ENCODE measurements around the gene PDK2. TPM values are rescaled to one million over a fixed set of nuclear protein-coding genes. Genes with fewer than 3 reads are reported as not detected.

Gene PDK2
- total and polyA plus RNA-seq, 5 experiments from 2014 or later, result 27.9 to 47.4 (median 44.4) TPM

- H3K4me3 Mint-ChIP-seq, result peak overlapping the region in 9 of 10 donors; percentile 52 to 87 (median 72)
These were observed 22.3 kb downstream of the PDK2 start for GRCh38 chr17:50117202-50118051.

GRCh38 chr17:50118076-50118827 is 23.1 kb downstream of the PDK2 start:
- DNase-seq (no peak), ATAC-seq (no peak)
- H3K36me3 Mint-ChIP-seq, result no peaks in the 10 kb centered on the region
- no peaks in the 10 kb centered on the region for H3K9me3 Mint-ChIP-seq
- H3K4me1 Mint-ChIP-seq, result peaks cover 11 to 19% (median 17%) of the 10 kb centered on the region in 4 donors
- POLR2A ChIA-PET, result interaction anchor here (1.4 to 1.5 kb wide), 2 partner anchors 23 to 29 kb away, joined by 4 to 7 read pairs; no protein-coding TSS in a partner anchor
- H3K27me3 Mint-ChIP-seq, result peaks cover 22 to 73% (median 50%) of the 10 kb centered on the region in 5 donors
- no peak overlapping the region for H3K27ac Mint-ChIP-seq
- H3K4me3 Mint-ChIP-seq, result peak overlapping the region in 6 of 10 donors; percentile 3 to 67 (median 20)

More at GRCh38 chr17:50117202-50118051, 22.3 kb downstream of the PDK2 start:
- Mint-ChIP-seq H3K36me3 (no peaks in the 10 kb centered on the region), H3K27ac (no peak overlapping the region), H3K27me3 (peaks cover 22 to 67% (median 45%) of the 10 kb centered on the region in 5 donors), H3K9me3 (no peaks in the 10 kb centered on the region), H3K4me1 (peaks cover 11 to 19% (median 17%) of the 10 kb centered on the region in 4 donors)
- DNase-seq (peak in 9 of 10 donors; percentile 49 to 77 (median 64)), ATAC-seq (peak; percentile 96 to 98)
- POLR2A ChIA-PET, result interaction anchor here (0.9 to 1.5 kb wide), 4 partner anchors 13 to 30 kb away, joined by 3 to 8 read pairs (median 6); partner anchors contain the start of gene SAMD14

- peak overlapping the region in 3 of 10 donors; percentile 3 to 7 (median 6) for H3K4me3 Mint-ChIP-seq
These were observed 23.7 kb downstream of the PDK2 start for GRCh38 chr17:50118828-50119218.

DNA sequence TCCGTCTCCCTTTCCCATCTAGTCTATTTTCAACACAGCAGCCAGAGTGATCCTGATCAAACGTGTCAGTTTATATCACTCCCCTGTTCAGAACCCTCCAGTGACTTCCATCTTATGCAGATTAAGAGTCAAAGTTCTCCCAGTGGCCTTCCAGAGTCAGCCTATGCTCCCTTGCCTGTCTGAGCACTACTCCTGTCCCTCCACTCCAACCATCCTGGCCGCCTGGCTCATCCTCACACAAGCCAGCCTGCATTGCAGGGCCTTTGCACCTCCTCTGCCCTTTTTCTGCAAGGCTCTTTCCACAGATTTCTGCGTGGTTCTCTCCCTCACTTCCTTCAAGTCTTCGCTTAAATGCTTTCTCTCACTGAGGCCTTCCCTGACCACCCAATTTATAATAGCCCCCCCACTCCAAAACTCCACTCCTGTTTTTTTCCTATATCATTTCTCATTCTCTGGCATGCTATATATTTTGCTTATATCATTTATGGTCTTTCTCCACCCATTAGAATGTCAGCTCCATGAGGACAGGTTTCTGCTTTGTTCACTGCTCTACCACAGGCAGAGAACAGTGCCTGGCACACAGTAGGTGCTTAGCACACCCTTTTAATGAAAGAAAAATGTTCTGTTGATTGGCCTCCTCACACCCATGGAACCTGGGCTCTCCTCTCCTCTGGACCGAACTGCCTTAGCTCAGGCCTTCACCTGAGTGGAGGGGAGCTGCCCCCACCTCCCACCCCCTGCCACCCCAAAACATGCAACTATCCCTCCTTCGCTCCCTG is 25.5 kb downstream of the PDK2 start:
- Mint-ChIP-seq H3K27me3 (peaks cover 18 to 63% (median 43%) of the 10 kb centered on the region in 5 donors), H3K4me1 (peaks cover 7 to 13% (median 10%) of the 10 kb centered on the region in 4 donors), H3K9me3 (no peaks in the 10 kb centered on the region), H3K27ac (no peak overlapping the region), H3K36me3 (no peaks in the 10 kb centered on the region), H3K4me3 (peak overlapping the region in 1 of 10 donors; percentile 25)
- DNase-seq, result no peak
- ATAC-seq, result no peak
- POLR2A ChIA-PET, result no interaction called here

More at GRCh38 chr17:50118828-50119218, 23.7 kb downstream of the PDK2 start:
- no peak overlapping the region for H3K27ac Mint-ChIP-seq
- H3K27me3 Mint-ChIP-seq, result peaks cover 22 to 73% (median 50%) of the 10 kb centered on the region in 5 donors
- DNase-seq (no peak), ATAC-seq (no peak)
- no peaks in the 10 kb centered on the region for H3K9me3 Mint-ChIP-seq
- peaks cover 11 to 19% (median 17%) of the 10 kb centered on the region in 4 donors for H3K4me1 Mint-ChIP-seq
- POLR2A ChIA-PET, result no interaction called here
- H3K36me3 Mint-ChIP-seq, result no peaks in the 10 kb centered on the region

DNA sequence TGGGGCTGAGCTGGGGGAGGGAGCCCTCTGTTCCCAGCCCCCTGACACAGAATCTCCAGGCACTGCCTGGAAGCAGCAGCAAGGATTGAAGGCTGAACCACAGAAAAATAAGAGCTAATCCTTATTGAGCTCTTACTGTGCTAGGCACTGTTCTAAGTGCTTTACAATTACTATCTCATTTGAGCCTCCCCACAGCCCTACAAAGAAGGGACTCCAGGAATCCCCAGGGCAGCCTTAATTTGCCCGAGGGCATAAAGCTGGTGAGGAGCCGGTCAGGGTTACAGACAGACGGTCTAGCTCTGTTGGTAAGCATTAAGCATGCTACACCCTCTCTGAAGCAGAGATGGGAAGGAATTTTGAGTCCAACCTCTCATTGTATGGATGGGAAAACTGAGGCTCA is 27.8 kb downstream of the PDK2 start:
- Mint-ChIP-seq H3K4me1 (peaks cover 0 to 8% (median 4%) of the 10 kb centered on the region in 4 donors), H3K4me3 (no peak overlapping the region), H3K27me3 (peaks cover 11 to 44% (median 32%) of the 10 kb centered on the region in 5 donors), H3K27ac (no peak overlapping the region), H3K36me3 (no peaks in the 10 kb centered on the region), H3K9me3 (no peaks in the 10 kb centered on the region)
- no peak for DNase-seq
- ATAC-seq, result no peak
- POLR2A ChIA-PET, result no interaction called here

- no peak for DNase-seq
- POLR2A ChIA-PET, result interaction anchor here (1.1 kb wide), 1 partner anchor 15 kb away, joined by 3 read pairs; no protein-coding TSS in a partner anchor
- Mint-ChIP-seq H3K4me3 (no peak overlapping the region), H3K4me1 (peaks cover 4 to 13% (median 11%) of the 10 kb centered on the region in 4 donors), H3K27ac (peak overlapping the region in 1 of 10 donors; percentile 61), H3K27me3 (peaks cover 13 to 49% (median 29%) of the 10 kb centered on the region in 5 donors), H3K36me3 (peaks cover 0 to 2% (median 0%) of the 10 kb centered on the region in 3 donors), H3K9me3 (no peaks in the 10 kb centered on the region)
- no peak for ATAC-seq
These were observed 28.6 kb downstream of the PDK2 start for GRCh38 chr17:50123649-50124349.

- ATAC-seq, result no peak
- H3K27me3 Mint-ChIP-seq, result peaks cover 6 to 38% (median 19%) of the 10 kb centered on the region in 5 donors
- POLR2A ChIA-PET, result interaction anchor here (0.7 kb wide), 1 partner anchor 23 kb away, joined by 3 read pairs; no protein-coding TSS in a partner anchor
- H3K27ac Mint-ChIP-seq, result no peak overlapping the region
- no peaks in the 10 kb centered on the region for H3K9me3 Mint-ChIP-seq
- H3K4me3 Mint-ChIP-seq, result no peak overlapping the region
- H3K36me3 Mint-ChIP-seq, result peaks cover 0 to 2% (median 0%) of the 10 kb centered on the region in 3 donors
- H3K4me1 Mint-ChIP-seq, result peaks cover 5 to 20% (median 16%) of the 10 kb centered on the region in 4 donors
- no peak for DNase-seq
These were observed 30.4 kb downstream of the PDK2 start for GRCh38 chr17:50125420-50125997.

DNA sequence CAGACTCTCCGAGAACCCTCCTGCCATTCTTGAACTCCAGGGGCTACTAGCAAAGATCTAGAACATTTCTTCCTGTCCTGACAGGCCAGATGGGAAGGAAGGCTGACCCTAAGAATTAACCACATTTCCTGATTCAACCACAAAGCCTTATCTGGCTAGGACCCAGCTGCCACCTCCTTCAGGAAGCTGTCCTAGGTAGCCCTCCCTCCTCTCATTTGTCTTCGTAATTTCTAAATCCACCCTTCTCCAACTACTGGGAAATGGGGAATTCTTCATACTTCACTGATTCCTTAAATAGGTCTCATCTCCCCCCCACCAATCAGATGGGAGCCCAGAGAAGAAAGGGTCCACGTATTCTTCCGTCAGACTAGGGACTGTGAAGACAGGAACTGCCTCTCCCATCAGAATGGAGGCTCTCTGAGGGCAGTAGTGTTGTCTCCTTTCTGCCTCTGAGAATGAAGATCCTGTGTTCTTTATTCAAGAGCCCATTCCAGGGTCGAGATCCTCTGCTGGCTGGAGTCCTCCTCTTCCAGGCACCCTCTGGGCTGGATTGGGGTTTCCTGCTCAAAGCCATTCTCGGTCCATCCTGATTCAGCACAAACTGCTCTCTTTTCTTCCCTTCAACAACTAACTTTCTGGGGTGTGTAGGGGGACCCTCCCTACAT is 32.7 kb downstream of the PDK2 start:
- ATAC-seq (no peak), DNase-seq (no peak)
- H3K9me3 Mint-ChIP-seq, result no peaks in the 10 kb centered on the region
- H3K27ac Mint-ChIP-seq, result peak overlapping the region in 2 of 10 donors; percentile 20 to 56
- H3K4me1 Mint-ChIP-seq, result peaks cover 19 to 39% (median 32%) of the 10 kb centered on the region in 4 donors
- H3K4me3 Mint-ChIP-seq, result peak overlapping the region in 1 of 10 donors; percentile 6
- peaks cover 5 to 22% (median 13%) of the 10 kb centered on the region in 5 donors for H3K27me3 Mint-ChIP-seq
- H3K36me3 Mint-ChIP-seq, result peaks cover 0 to 2% (median 0%) of the 10 kb centered on the region in 3 donors
- POLR2A ChIA-PET, result no interaction called here

GRCh38 chr17:50128441-50129352 is 33.5 kb downstream of the PDK2 start:
- H3K27ac Mint-ChIP-seq, result peak overlapping the region in 6 of 10 donors; percentile 8 to 82 (median 64)

DNA sequence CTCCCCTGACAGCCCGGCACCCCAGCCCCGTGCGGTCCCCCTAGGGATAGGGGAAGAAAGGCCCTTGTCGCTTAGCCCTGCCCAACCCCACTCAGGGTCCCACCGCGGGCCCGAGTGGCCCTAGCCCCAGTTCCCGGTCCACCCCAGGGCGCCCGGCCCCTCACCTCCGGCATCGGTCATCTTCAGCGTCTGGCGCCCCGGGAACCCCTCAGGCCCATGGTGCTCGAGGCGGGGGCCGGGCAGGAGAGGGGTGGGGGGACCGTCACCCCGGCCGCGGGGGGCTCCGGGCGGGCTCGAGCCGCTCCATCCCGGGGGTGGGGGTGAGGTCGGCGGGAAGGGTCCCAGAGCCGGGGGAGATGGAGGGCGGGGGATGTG is 34.2 kb downstream of the PDK2 start:
- Mint-ChIP-seq H3K4me1 (peaks cover 19 to 39% (median 34%) of the 10 kb centered on the region in 4 donors), H3K27ac (peak overlapping the region in 3 of 10 donors; percentile 25 to 82 (median 73)), H3K9me3 (no peaks in the 10 kb centered on the region), H3K4me3 (peak overlapping the region; percentile 63 to 86 (median 77)), H3K27me3 (peaks cover 5 to 20% (median 13%) of the 10 kb centered on the region in 5 donors), H3K36me3 (peaks cover 0 to 9% (median 0%) of the 10 kb centered on the region in 3 donors)
- DNase-seq (no peak), ATAC-seq (peak in 1 of 2 donors; percentile 18)
- POLR2A ChIA-PET, result interaction anchor here (0.6 to 2.2 kb wide), 3 partner anchors 10 to 12 kb away, joined by 3 to 10 read pairs (median 8); no protein-coding TSS in a partner anchor

More at GRCh38 chr17:50128441-50129352, 33.5 kb downstream of the PDK2 start:
- Mint-ChIP-seq H3K9me3 (no peaks in the 10 kb centered on the region), H3K4me3 (peak overlapping the region; percentile 61 to 86 (median 74)), H3K27me3 (peaks cover 5 to 20% (median 13%) of the 10 kb centered on the region in 5 donors), H3K4me1 (peaks cover 19 to 39% (median 34%) of the 10 kb centered on the region in 4 donors), H3K36me3 (peaks cover 0 to 6% (median 0%) of the 10 kb centered on the region in 3 donors)
- POLR2A ChIA-PET, result interaction anchor here (2.2 kb wide), 1 partner anchor 11 kb away, joined by 8 read pairs; no protein-coding TSS in a partner anchor
- DNase-seq, result no peak
- no peak for ATAC-seq
